ENCODE results near the gene CACNA1D.
A peak's percentile ranks its signal among the peaks of the same experiment; 100 is the strongest.

CACNA1D gene

GRCh38 chr3:53495520-53496391, 1.3 kb downstream of the CACNA1D start:
- DNase-seq = no peak

GRCh38 chr3:53496392-53496670, 1.9 kb downstream of the CACNA1D start:
- DNase-seq = no peak

GRCh38 chr3:53496984-53497383, 2.6 kb downstream of the CACNA1D start:
- DNase-seq = no peak

DNA sequence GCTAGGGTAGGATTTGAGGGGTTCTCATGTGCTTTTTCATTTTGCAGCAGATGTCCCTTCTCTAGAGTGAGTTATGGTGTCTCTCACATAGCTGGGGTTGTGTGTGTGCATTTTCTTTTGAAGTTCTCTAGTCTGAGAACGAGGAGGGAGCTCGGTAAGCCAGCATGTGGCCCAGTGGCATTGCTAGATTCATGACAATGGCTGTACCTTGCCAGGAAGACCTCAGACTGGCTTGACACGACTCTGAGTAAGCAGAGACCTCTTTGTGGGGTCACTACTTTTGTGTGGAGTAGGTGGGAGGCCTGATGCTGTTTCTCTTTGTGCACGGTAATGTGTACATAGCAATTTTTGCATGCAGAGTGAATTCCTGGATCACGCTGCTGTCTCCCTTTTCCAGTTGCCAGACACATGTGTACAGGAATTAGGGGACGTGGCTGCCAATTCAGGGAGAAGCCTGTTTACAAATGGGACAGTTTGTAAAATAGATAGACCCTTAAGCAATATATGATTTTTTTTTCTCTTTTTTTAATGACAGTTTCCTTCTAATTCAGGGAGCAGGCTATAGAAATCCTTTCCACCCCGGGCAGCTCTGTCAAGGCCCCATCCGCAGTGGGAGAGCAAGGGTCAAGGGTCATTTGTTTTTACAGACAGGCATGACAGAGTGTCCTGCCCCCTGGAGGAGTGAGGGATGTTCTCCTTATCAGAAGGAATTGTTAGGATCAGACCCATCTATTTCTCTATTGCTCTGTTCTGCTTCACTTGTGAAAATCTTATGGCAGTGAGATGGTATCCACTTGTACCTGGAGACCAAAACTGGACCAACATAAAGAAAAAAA, 4.6 kb downstream of the CACNA1D start:
- DNase-seq = no peak

GRCh38 chr3:53500165-53500777, 5.9 kb downstream of the CACNA1D start:
- DNase-seq = no peak

DNA sequence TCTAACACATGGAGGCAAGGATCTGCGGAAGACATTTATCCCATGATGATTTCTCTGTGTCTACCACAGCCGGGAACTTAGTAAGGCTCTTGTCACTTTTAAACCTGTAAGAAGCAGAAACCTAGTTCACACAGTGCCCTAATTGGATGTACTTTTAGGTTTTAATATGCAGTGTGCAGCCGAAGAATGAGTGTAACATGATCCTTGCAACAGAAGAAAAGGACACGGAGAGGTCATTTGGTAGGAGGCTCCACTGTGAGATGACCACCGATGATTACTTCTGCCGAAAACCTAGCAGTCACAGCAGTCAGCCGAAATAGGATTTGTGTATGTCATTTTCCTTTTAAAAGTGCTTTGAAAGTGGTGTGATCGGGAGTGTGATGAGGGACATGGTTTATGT, 6.8 kb downstream of the CACNA1D start:
- no peak for DNase-seq

GRCh38 chr3:53502737-53503136, 8.3 kb downstream of the CACNA1D start:
- DNase-seq = no peak

- DNase-seq = no peak
Observed at GRCh38 chr3:53503195-53503594, 8.8 kb downstream of the CACNA1D start.

GRCh38 chr3:53506110-53506762, 11.8 kb downstream of the CACNA1D start:
- DNase-seq = no peak

DNA sequence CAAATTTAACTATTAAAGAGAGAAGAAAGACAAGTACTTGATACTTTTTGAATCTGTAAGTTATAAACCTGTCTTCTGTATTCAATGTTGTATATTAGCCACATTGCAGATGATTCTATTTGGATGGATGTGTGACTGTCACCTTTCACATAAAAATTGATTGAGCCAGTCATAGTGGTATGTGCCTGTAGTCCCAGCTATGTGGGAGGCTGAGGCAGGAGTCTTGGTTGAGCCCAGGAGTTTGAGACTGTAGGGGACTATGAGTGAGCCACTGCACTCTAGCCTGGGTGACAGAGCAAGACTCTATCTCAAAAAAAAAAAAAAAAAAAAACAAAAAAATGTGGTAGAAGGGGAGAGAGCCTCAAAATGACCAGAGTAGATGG, 12.3 kb downstream of the CACNA1D start:
- no peak for DNase-seq

DNA sequence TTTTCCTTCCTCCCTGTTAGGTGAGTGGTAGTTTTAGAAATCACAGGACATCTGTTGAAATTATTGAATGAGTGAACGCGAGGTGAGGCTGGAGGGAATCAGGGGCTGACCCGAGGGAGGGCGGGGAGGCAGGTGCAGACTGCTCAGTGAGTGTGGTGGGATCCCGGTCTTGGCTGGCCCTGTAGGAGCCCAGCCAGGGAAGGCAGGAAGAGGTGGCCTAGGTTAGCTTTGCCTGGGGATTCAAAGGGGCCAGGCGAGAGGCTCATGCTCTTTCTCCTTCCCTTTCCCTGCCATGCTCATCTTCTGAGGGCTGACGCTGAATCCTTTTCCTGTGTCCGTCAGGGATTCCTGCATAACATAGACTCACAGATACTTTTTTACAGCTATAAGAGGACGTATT, 15.1 kb downstream of the CACNA1D start:
- DNase-seq = no peak

- DNase-seq = no peak
Observed at GRCh38 chr3:53510508-53510907, 16.1 kb downstream of the CACNA1D start.

GRCh38 chr3:53511246-53511645, 16.8 kb downstream of the CACNA1D start:
- no peak for DNase-seq

GRCh38 chr3:53513556-53514190, 19.3 kb downstream of the CACNA1D start:
- DNase-seq = no peak

GRCh38 chr3:53516339-53516738, 21.9 kb downstream of the CACNA1D start:
- DNase-seq = no peak

- peak; percentile 31 for DNase-seq
Observed at GRCh38 chr3:53518495-53518981, 24.1 kb downstream of the CACNA1D start.

- peak; percentile 60 for DNase-seq
Observed at GRCh38 chr3:53519065-53519709, 24.8 kb downstream of the CACNA1D start.

- DNase-seq = no peak
Observed at GRCh38 chr3:53523346-53523745, 28.9 kb downstream of the CACNA1D start.

GRCh38 chr3:53524566-53524965, 30.2 kb downstream of the CACNA1D start:
- DNase-seq = no peak

GRCh38 chr3:53525765-53526703, 31.6 kb downstream of the CACNA1D start:
- no peak for DNase-seq

DNA sequence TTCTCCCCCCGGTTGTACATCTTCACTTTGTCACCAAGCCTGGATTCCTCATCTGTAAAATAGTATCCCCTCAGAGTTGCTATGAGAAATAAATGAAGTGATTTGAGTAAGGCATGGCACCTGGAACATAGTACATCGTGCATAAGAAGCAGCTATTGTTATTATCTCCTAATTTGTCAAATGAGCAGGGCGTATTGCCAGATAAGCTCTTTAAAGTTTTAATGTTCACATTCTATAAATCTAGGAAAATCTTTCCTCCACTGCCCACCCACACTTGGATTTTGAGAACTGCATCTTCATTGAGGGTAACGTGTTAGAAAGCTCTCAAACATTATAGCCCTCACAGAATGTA, 32.3 kb downstream of the CACNA1D start:
- no peak for DNase-seq

All from SIG-M5 (cell line).